Uterus (tissue), 4 donors: Measurements from ENCODE around the gene PLPP4. TPM values are rescaled to one million over a fixed set of nuclear protein-coding genes. Genes with fewer than 3 reads are reported as not detected.

Experiments
- DNase-seq, 2 donors: peaks; one replicate each; pipeline ENCODE4 v3.0.0-alpha.2; 2019 to 2020
- H3K27ac ChIP-seq, 2 donors: fragments of 200-600 bp; sonication (generic); 1 replicate in 1 of 2; 2 replicates in 1 of 2; pipeline ENCODE4 v1.5.1; 2016 to 2018
- H3K27me3 ChIP-seq, 2 donors: fragments of 200-600 bp; sonication (generic); one replicate each; pipeline ENCODE4 v1.5.1; 2018 to 2019; ENCODE audit warnings: control low read depth in 1 of 2
- H3K36me3 ChIP-seq, 2 donors: fragments of 200-600 bp; sonication (generic); one replicate each; pipeline ENCODE4 v1.5.1; 2019; ENCODE audit warnings: control low read depth in 1 of 2
- H3K4me1 ChIP-seq, 2 donors: fragments of 200-600 bp; sonication (generic); one replicate each; pipeline ENCODE4 v1.5.1; 2018 to 2019; ENCODE audit warnings: control low read depth in 1 of 2
- H3K4me3 ChIP-seq, 2 donors: fragments of 200-600 bp; sonication (generic); 1 replicate in 1 of 2; 2 replicates in 1 of 2; pipeline ENCODE4 v1.5.1; 2018 to 2019; ENCODE audit warnings: mild to moderate bottlenecking in 1 of 2
- H3K9me3 ChIP-seq, 2 donors: fragments of 200-600 bp; sonication (generic); one replicate each; pipeline ENCODE4 v1.5.1; 2019; ENCODE audit warnings: control low read depth in 1 of 2
- CTCF ChIP-seq, 4 experiments: fragments of 200-600 bp in 2 of 4; fragments of 450-650 bp in 2 of 4; sonication (generic) in 2 of 4; IDR thresholded peaks; one replicate each; pipeline ENCODE4 v1.5.1; 2016 to 2019; ENCODE audit warnings: antibody characterized with exemption in 4 of 4, mild to moderate bottlenecking in 2 of 4, moderate library complexity in 1 of 4
- POLR2A ChIP-seq, 2 donors: fragments of 450-650 bp; IDR thresholded peaks; one replicate each; pipeline ENCODE4 v1.6.1; 2016; ENCODE audit warnings: antibody characterized with exemption in 2 of 2, mild to moderate bottlenecking in 1 of 2, moderate library complexity in 1 of 2
- intact Hi-C: fragments of 100-400 bp; cut with DNase I; formaldehyde crosslinking; loops from one replicate; pipeline ENCODE4 v1.15.1; 2023; ENCODE audit warnings: low total_unique reads
- total RNA-seq, 4 donors: library from RNA; depleted of rRNA in 3 of 4; stranded (reverse); fragments of >200 nt in 3 of 4; gene quantifications; one replicate each; pipeline versions ENCODE4 v1.1.0 to v1.2.4, GENCODE V29; 2014 to 2023
- donor health status: DM: yes; HTN: yes; CAD: no.

Gene PLPP4
- total RNA-seq, 4 donors from 2014 or later = 0.55 TPM; not detected in 3

- Histone ChIP-seq H3K27me3 (no peaks in the 10 kb centered on the region), H3K27ac (no peak overlapping the region), H3K4me3 (no peak overlapping the region), H3K36me3 (no peaks in the 10 kb centered on the region), H3K9me3 (no peaks in the 10 kb centered on the region), H3K4me1 (no peaks in the 10 kb centered on the region)
- intact Hi-C loops = no loop called here
- TF ChIP-seq CTCF (IDR thresholded peaks at IDR 0.05) (no peak), POLR2A (IDR thresholded peaks at IDR 0.05) (no peak)
- no peak for DNase-seq
These were observed 102.8 kb downstream of the PLPP4 start for GRCh38 chr10:120559800-120560199.

GRCh38 chr10:120562956-120563355, 105.9 kb downstream of the PLPP4 start:
- no peaks in the 10 kb centered on the region for H3K36me3 ChIP-seq
- TF ChIP-seq POLR2A (IDR thresholded peaks at IDR 0.05) (no peak), CTCF (IDR thresholded peaks at IDR 0.05) (no peak)
- no peaks in the 10 kb centered on the region for H3K4me1 ChIP-seq
- H3K27me3 ChIP-seq = no peaks in the 10 kb centered on the region
- H3K4me3 ChIP-seq = no peak overlapping the region
- no peak overlapping the region for H3K27ac ChIP-seq
- no peak for DNase-seq
- H3K9me3 ChIP-seq = no peaks in the 10 kb centered on the region
- intact Hi-C loops = no loop called here

GRCh38 chr10:120570418-120570817, 113.4 kb downstream of the PLPP4 start:
- Histone ChIP-seq H3K4me3 (no peak overlapping the region), H3K4me1 (no peaks in the 10 kb centered on the region), H3K27ac (no peak overlapping the region), H3K27me3 (no peaks in the 10 kb centered on the region), H3K9me3 (no peaks in the 10 kb centered on the region), H3K36me3 (no peaks in the 10 kb centered on the region)
- intact Hi-C loops = no loop called here
- no peak for TF ChIP-seq CTCF (IDR thresholded peaks at IDR 0.05)
- no peak for TF ChIP-seq POLR2A (IDR thresholded peaks at IDR 0.05)
- no peak for DNase-seq

- Histone ChIP-seq H3K4me1 (no peaks in the 10 kb centered on the region), H3K9me3 (no peaks in the 10 kb centered on the region), H3K27me3 (no peaks in the 10 kb centered on the region), H3K36me3 (no peaks in the 10 kb centered on the region), H3K4me3 (no peak overlapping the region), H3K27ac (no peak overlapping the region)
- intact Hi-C loops = no loop called here
- no peak for DNase-seq
- TF ChIP-seq CTCF (IDR thresholded peaks at IDR 0.05) = no peak
- TF ChIP-seq POLR2A (IDR thresholded peaks at IDR 0.05) = no peak
These were observed 114.2 kb downstream of the PLPP4 start for GRCh38 chr10:120571266-120571665.

- no peak for TF ChIP-seq CTCF (IDR thresholded peaks at IDR 0.05)
- no peak for TF ChIP-seq POLR2A (IDR thresholded peaks at IDR 0.05)
- no peaks in the 10 kb centered on the region for H3K4me1 ChIP-seq
- no peaks in the 10 kb centered on the region for H3K9me3 ChIP-seq
- H3K27ac ChIP-seq = no peak overlapping the region
- no peak for DNase-seq
- no peak overlapping the region for H3K4me3 ChIP-seq
- H3K27me3 ChIP-seq = no peaks in the 10 kb centered on the region
- no peaks in the 10 kb centered on the region for H3K36me3 ChIP-seq
- intact Hi-C loops = no loop called here
These were observed 115.3 kb downstream of the PLPP4 start for GRCh38 chr10:120572307-120572706.
